Effector CD8-positive, alpha-beta T cell (primary cell): ENCODE data around the gene ZMYND11.
"Not testable (repeated sequence)": the region's sequence is repeated elsewhere in the genome, so short reads cannot be mapped to it uniquely, and the experiment has no call there.

ENCODE experiments used
- DNase-seq: peaks from one replicate; lab custom pipeline; 2025; lab: John Stamatoyannopoulos, UW

ZMYND11 gene

GRCh38 chr10:244227-244626 lies 109.0 kb downstream of the ZMYND11 start:
- DNase-seq = no peak

- DNase-seq = no peak
Measured at GRCh38 chr10:246431-246830, 111.2 kb downstream of the ZMYND11 start.

- no peak for DNase-seq
Measured at GRCh38 chr10:247480-247879, 112.2 kb downstream of the ZMYND11 start.

- DNase-seq = no peak
Measured at GRCh38 chr10:248307-248706, 113.1 kb downstream of the ZMYND11 start.

- no peak for DNase-seq
Measured at GRCh38 chr10:251982-252582, 116.8 kb downstream of the ZMYND11 start.

GRCh38 chr10:260819-261429 lies 125.7 kb downstream of the ZMYND11 start:
- no peak for DNase-seq

GRCh38 chr10:264160-265073 lies 129.2 kb downstream of the ZMYND11 start:
- not testable (repeated sequence) for DNase-seq

DNA sequence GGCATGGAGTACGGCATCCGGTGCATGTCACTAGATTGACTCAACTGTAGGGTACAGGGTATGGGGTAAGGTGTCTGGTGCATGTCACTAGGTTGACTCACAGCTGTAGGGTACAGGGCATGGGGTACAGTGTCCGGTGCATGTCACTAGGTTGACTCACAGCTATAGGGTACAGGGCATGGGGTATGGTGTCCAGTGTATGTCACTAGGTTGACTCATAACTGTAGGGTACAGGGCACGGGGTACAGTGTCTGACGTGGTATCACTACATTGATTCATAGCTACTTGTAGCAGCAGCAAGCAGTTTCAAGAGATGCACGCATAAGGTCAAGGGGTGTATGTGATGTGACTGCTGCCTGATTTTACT lies 129.8 kb downstream of the ZMYND11 start:
- not testable (repeated sequence) for DNase-seq

GRCh38 chr10:265816-266588 lies 130.7 kb downstream of the ZMYND11 start:
- DNase-seq = not testable (repeated sequence)

- no peak for DNase-seq
Measured at GRCh38 chr10:266974-267425, 131.7 kb downstream of the ZMYND11 start.

GRCh38 chr10:267705-268104 lies 132.4 kb downstream of the ZMYND11 start:
- DNase-seq = no peak

DNA sequence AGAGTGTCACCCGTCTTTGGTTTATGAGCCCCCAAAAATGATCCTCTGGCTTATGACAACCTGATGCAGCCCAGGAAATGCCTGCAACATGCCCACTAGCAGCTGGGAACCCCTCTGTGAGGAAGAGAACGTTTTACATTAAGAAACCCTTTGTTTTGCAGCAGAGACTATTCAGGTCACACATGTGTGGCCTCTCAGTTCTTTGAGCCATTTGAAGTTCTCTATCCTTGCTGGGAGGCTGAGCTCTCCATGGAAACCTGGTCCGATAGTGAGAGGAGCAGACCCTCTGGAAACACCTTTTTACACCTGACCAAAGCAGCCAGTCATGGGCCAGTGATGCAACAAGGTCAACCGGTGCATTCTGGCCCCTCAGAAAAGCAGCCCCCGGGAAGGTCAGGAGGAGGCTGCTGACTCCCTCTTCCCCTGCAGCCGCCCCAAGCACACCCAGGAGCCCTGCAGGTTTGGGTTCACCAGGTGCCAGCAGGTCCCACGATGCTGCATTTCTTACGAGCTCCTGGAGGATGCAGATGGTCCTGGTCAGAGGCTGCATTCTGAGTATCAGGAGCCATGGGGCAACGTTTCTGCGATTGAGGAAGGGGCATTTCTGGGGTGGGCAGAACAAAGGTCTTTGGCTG lies 134.3 kb downstream of the ZMYND11 start:
- no peak for DNase-seq

DNA sequence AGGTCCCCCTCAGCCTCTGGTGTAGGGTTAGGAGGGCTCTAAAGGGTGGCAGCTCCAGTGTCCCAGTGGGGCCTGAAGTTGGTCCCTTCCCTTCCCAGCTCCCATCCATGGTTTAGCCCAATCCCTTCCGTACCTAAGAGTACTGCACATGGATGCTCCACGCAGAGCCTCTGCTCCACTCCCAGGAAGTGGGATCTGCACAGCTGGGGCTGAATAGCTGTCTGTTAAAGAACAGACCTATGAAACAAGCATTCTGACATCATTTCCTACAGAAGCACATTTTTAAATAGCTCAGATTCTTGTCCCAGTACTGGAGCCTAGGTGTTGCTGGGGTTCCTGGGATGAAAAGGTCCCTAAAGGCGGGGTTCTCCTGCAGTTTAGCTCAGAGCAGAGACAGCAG lies 135.9 kb downstream of the ZMYND11 start:
- no peak for DNase-seq

DNA sequence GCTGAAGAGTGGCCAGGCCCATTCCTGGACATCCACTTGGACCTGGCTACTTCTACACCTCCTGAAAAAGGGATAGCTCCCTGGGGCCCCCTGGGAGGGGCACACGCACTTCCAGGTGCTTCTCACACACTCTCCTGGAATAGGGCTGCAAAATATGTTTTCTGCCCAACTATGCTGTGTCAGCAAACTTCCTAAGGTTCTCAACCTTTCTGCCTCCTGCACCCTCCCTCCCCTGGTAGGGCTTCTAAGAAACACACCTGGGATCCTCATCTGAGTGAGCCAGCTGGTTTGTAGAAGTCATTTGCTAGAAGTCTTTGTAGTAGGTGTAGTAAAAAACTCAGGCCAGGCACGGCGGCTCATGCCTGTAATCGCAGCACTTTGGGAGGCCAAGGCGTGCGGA lies 136.5 kb downstream of the ZMYND11 start:
- no peak for DNase-seq

GRCh38 chr10:273088-273487 lies 137.8 kb downstream of the ZMYND11 start:
- DNase-seq = no peak

DNA sequence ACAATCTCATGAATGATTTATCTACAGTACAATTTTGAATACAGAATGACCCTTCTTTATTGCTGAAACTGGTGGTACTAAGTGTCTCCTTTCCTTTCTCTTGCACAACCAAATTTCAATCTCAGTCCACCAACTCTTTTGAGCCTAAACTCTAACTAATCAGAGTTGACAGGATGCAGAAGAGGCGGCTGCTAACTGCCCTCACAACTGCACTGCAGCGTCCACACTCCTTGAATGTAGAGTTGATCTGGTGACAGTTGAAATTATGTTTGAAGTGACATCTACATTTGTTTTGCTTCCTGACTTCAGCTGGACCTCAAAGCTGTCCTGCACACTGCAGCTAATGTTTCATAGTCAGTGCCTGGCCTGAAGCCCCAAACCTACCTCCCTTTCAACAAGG lies 139.6 kb downstream of the ZMYND11 start:
- DNase-seq = no peak

DNA sequence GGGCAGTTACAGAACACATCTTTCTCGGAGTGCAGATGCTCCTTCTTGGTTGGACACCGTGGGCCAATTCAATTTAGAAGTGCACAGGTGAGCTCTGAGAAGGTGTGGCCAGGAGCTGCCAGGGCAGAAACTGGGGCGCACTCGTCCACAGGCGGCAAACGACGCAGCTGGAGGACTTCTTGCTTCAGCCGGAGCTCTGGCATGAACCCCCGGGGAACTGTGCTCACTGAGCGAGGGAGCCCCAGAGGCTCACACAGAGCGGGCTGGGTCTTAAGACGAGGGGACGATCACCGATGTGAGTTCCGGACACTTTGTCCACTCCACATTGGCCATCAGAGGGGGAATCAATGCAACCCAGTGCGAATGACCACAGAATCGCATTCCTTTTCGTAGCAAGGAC lies 140.4 kb downstream of the ZMYND11 start:
- no peak for DNase-seq

DNA sequence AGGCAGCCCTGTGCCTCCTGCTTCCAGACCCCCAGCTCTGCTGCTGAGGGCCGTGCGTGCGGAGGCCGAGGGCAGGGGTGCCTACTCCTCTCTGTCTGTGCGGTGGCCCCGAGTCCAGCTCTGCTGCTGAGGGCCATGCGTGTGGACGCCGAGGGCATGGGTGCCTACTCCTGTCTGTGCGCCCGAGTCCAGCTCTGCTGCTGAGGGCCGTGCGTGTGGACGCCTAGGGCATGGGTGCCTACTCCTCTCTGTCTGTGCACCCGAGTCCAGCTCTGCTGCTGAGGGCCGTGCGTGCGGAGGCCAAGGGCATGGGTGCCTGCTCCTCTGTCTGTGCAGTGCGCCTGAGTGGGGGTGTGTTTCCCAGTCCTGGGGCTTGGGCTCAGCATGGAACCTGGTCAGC lies 142.7 kb downstream of the ZMYND11 start:
- DNase-seq = no peak

DNA sequence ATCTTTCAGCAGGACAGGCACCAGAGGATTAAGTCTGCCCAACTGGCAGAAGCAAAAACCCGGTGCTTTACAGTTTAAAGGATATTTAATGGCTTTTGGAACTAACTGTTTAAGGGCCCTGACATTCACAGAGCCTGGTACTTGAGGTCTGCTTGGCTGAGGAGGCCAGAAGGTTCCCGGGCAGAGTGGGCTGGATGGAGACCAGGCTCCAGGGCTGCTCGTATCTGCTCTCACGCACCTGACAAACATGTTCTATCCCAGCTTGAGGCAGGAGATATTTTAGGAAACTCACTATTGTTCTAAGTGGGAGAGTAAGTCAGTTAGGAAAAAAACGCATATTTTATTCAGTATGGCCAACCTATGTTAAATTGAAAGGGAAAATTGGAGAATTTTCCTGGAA lies 143.5 kb downstream of the ZMYND11 start:
- DNase-seq = no peak

DNA sequence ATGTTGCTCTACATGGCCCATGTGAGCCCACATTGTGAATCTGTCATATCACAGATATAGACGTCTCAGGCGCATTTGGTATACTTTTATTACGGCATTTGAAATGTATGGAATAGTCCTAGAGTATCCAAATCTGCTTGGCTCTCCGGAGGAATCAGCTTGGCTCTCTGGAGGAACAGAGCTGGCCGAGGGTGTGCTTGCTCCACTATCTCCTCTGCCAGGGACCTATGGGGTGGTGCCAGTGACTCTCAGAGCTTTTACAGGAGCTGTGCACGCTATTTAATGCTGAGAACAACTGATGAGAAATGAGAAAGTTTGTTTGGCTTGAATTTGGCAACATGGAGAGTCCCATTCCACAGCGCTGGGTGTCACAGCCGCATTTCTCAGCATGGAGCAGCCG lies 144.0 kb downstream of the ZMYND11 start:
- DNase-seq = no peak

- DNase-seq = no peak
Measured at GRCh38 chr10:279655-280054, 144.4 kb downstream of the ZMYND11 start.
